GM21360 (cell line): Measurements from ENCODE around the gene PTPN3.

Experiments used
- ATAC-seq: cut with Tn5 transposase; IDR thresholded peaks from one replicate; pipeline ENCODE4 v1.9.1; 2021; ENCODE audit warnings: mild to moderate bottlenecking, moderate library complexity; ENCODE audit not compliant: unreplicated experiment

PTPN3 gene

DNA sequence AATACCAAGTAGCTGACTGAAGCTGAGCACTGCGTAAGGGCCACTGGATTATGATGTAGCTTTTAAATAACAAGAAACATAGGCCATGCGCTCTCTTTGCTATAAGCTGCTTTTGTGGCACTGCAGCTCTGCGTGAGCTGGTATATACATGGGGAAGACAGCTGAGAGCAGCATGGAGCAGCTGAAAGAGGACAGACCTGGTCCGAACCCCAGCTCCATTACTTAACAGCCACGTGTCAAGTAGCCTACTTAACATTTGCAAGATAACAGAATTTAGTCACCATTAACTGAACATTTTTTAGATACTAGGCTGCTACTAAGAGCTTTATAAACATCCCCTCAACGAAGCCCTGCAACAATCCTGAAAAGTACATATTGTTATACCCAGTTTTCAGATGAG lies 69.3 kb downstream of the PTPN3 start:
- no peak for ATAC-seq

- no peak for ATAC-seq
These were observed 70.2 kb downstream of the PTPN3 start for GRCh38 chr9:109427886-109428285.

- ATAC-seq, result no peak
These were observed 71.3 kb downstream of the PTPN3 start for GRCh38 chr9:109426626-109427402.

GRCh38 chr9:109424618-109425017 lies 73.5 kb downstream of the PTPN3 start:
- no peak for ATAC-seq

GRCh38 chr9:109423877-109424276 lies 74.2 kb downstream of the PTPN3 start:
- no peak for ATAC-seq

- ATAC-seq, result peak; percentile 83
These were observed 75.5 kb downstream of the PTPN3 start for GRCh38 chr9:109422641-109423040.

GRCh38 chr9:109421026-109421970 lies 76.8 kb downstream of the PTPN3 start:
- ATAC-seq, result no peak

- ATAC-seq, result no peak
These were observed 78.6 kb downstream of the PTPN3 start for GRCh38 chr9:109419531-109419930.

DNA sequence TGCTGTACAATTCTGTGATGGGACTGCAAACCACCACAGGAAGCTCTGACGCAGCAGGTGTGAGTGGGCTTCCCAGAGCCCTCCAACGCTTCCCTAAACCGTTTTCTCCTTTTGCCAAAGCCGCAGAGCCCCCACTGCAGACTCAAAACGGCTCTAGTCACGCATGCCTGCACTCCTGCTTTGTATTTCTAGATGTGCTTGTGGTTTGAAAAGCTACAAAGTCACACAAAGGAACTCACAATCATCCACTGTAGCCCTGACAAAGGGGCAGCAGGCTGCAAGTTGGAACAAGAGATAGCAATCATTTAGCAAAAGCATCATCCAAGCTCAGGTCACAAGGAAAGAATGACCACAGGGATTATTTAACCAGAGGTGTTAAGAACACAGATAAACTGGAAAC lies 79.3 kb downstream of the PTPN3 start:
- no peak for ATAC-seq

DNA sequence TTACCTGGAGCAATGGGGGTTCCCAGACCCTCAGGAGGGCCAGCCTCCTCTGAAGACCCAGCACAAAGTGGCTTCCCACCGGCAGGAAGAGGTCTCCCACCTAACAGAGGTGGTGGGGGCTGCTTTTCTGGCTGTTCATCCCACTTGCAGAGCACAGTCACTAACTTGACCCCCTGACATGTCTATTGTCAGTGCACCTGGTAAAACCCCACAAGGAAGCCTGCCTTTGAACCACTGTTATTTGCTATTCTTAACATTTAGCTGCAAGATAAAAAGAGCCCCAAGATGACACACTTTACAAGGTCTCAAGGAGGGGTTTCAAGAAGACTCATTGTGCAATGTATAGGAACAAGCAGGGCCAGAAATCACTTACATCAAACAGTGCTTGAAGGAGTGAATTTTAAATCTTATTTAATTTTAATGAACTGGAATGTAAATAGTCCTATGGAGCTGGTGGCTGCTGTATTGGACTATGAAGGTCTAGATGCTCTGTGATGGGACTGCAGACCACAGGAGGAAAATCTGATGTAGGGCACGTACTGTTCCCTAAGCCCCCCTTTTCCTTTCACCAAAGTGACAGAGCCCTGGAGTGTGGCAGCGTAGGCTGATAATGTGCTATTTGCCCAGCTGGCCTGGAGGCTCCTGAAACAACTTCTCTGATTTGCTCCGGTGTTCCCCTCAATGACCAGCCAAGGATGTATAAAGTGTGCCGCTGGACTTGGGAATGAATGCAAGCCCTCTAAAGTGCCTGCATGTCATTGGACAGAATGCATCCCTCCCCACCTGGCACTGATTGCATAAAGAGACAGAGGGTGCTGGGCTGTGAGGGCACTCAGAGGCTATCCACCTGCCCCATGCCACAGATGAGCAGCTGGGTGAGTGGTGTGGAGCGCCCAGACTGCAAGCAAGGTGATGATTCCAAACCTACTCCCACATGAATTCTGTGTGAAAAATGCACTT lies 80.2 kb downstream of the PTPN3 start:
- no peak for ATAC-seq

GRCh38 chr9:109417054-109417453 lies 81.1 kb downstream of the PTPN3 start:
- no peak for ATAC-seq

- peak; percentile 39 for ATAC-seq
These were observed 81.9 kb downstream of the PTPN3 start for GRCh38 chr9:109416135-109416706.

DNA sequence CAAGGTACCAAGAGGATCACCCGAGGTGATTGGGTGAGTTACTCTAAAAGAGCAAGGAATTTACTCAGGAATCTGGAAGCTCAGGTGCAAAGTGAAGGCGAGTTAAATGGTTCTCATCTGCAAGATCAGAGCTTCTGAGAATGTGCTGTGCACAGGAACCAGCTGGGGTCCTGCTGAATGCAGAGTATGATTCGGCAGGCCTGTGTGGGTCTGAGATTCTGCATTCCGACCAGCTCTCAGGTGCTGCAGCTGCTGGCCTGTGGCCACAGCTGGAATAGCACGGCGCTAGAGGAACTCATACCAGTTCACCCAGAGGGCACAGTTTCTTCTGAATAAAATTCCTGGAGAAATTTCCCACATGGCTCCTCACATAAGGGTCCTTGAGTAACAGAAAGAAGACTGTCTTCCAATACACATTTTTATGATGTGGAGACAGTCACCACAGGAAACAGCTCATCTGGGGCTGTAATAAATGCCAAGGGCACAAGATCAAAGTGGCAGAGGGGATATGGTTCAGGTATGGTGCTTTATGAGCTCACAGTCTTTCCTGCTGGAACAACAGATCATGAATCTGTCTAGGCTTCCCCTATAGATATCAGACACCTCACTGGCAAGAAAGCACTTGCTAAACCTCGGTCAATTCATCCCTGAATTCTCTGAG lies 83.9 kb downstream of the PTPN3 start:
- ATAC-seq, result no peak

GRCh38 chr9:109411798-109412352 lies 86.2 kb downstream of the PTPN3 start:
- peak; percentile 47 for ATAC-seq

GRCh38 chr9:109411069-109411761 lies 86.9 kb downstream of the PTPN3 start:
- peak; percentile 55 for ATAC-seq

DNA sequence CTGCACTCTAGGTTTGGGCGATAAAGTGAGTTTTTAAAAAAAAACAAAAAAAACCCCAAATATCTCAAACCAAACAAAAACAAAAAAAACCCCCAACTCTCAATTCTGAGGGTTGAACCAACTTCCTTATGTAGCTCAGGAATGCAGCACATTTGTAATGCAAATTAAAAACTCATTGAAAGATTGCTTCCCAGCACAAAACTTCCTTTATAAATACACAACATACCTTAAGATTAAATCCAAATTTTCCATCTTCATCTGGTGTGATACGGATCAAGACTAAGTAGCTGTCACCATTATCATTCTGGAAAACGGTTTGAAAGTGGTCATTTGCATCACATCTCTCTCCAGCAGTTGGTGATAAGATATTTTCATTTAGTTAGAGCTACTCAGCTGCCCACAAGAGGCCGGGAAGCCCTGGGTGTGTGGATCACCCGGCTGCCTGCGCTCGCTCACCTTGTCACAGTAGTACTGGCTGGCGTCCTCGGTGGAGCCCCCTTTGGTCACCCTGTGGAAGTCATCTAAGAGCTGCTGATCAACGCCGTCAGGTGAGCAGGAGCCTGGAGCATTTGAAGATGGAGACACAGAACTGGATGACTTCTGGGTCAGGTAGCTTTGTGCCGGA lies 88.2 kb downstream of the PTPN3 start:
- no peak for ATAC-seq

DNA sequence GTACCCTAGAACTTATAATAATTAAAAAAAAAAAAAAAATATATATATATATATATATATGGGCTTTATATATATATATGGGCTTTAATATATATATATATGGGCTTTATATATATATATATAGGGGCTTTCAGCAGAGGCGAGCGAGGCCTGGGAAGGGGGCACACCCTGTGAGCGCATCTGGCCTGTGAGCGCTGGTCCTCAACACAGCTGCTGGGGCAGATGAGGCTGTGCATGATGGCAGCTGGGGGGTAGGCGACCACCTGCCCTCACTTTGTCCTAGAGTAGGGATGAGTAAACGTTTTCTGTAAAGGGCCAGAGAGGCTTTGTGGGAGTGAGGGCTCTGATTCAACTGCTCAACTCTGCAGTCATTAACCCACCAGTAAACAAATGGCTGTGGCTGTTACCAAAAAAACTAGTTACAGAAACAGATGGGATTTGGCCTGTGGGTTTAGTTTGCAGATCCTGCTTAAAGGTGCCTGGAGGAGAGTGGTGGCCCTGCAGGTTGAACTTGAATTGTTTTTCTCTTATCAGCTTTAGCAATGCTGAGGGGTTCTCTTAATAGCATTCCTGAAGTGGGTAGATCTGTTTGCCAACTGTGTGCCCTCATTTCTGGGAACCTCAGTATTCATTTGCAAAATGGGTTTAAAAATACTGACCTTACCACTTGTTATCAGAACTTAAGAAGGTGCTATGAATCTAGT lies 89.2 kb downstream of the PTPN3 start:
- ATAC-seq, result no peak

GRCh38 chr9:109403766-109404320 lies 94.3 kb downstream of the PTPN3 start:
- ATAC-seq, result no peak
